HepG2 (cell line): Measurements from ENCODE around the gene CHRNA5. TPM values are rescaled to one million over a fixed set of nuclear protein-coding genes. Genes with fewer than 3 reads are reported as not detected.

Source experiments
- ATAC-seq: fragments of 200-7000 bp; cut with Tn5 transposase; 3 replicates; pipeline ENCODE4 v1.9.1; 2020; ENCODE audit warnings: mild to moderate bottlenecking, moderate library complexity
- BruUV-seq: library from RNA; stranded (reverse); fragments of 400-500 nt; replicated peaks from 2 replicates; lab custom pipeline; 2021; lab: Mats Ljungman, UMichigan
- CTCF ChIA-PET: fragments of 300-600 bp; formaldehyde crosslinking; extraction: SDS; loops from one replicate; lab custom pipeline; 2021; ENCODE audit warnings: low total read pairs, inconsistent platforms, low intra/inter-chr PET ratio; lab: Yijun Ruan, JAX
- POLR2A ChIA-PET: fragments of 350-600 bp; sonication (Branson Sonifier 250); formaldehyde crosslinking; loops from one replicate; lab custom pipeline; 2020; ENCODE audit warnings: antibody characterized with exemption, inconsistent platforms; lab: Yijun Ruan, JAX
- DNase-seq: peaks from one replicate; pipeline ENCODE4 v3.0.0-alpha.2; 2015; ENCODE audit warnings: low spot score
- FAIRE-seq: peaks from 3 replicates; lab custom pipeline; 2011; peaks lifted over from hg19 to GRCh38; lab: Jason Lieb, UNC
- H2AFZ ChIP-seq: one replicate; pipeline ENCODE4 v1.6.1; 2011; ENCODE audit warnings: low read length, inconsistent platforms
- H3K27ac ChIP-seq: fragments of 300-600 bp; 3 replicates; pipeline ENCODE4 v1.8.0; 2011; ENCODE audit warnings: mixed run types, mild to moderate bottlenecking, mixed read lengths, low read length, inconsistent platforms; ENCODE audit not compliant: insufficient read depth; ENCODE audit errors: extremely low read length
- H3K27me3 ChIP-seq, 2 experiments: fragments of 200-600 bp in 1 of 2; 2 replicates in 1 of 2; 3 replicates in 1 of 2; pipeline versions ENCODE4 v1.6.0 to v1.8.0; 2011; ENCODE audit warnings: low read length in 2 of 2, mild to moderate bottlenecking in 2 of 2, moderate library complexity in 2 of 2, inconsistent platforms in 1 of 2; ENCODE audit not compliant: insufficient read depth in 2 of 2, control insufficient read depth in 1 of 2
- H3K36me3 ChIP-seq, 2 experiments: fragments of 200-600 bp in 1 of 2; replicated peaks in 1 of 2; 2 replicates in 1 of 2; 3 replicates in 1 of 2; pipeline versions ENCODE4 v1.5.1 to v1.8.0; 2011; ENCODE audit warnings: low read length in 2 of 2, inconsistent platforms in 1 of 2; ENCODE audit not compliant: insufficient read depth in 2 of 2, control insufficient read depth in 1 of 2
- H3K4me1 ChIP-seq: 2 replicates; pipeline ENCODE4 v1.5.1; 2012; ENCODE audit warnings: low read length, inconsistent platforms; ENCODE audit not compliant: insufficient read depth
- H3K4me2 ChIP-seq: 2 replicates; pipeline ENCODE4 v1.6.0; 2011; ENCODE audit warnings: low read depth, low read length, inconsistent platforms
- H3K4me3 ChIP-seq, 3 experiments: fragments of 200-600 bp in 1 of 3; sonication (generic), shearing (Covaris generic) in 1 of 3; replicated peaks in 1 of 3; 2 replicates each; pipeline ENCODE4 v1.5.1; 2011 to 2016; ENCODE audit warnings: low read length in 3 of 3, inconsistent platforms in 2 of 3, low read depth in 2 of 3, mild to moderate bottlenecking in 2 of 3, control low read depth in 1 of 3, mixed read lengths in 1 of 3; ENCODE audit not compliant: insufficient read depth in 1 of 3
- H3K79me2 ChIP-seq: one replicate; pipeline ENCODE4 v1.6.1; 2011; ENCODE audit warnings: low read length, inconsistent platforms; ENCODE audit not compliant: insufficient read depth
- H3K9ac ChIP-seq: 2 replicates; pipeline ENCODE4 v1.6.0; 2011; ENCODE audit warnings: mild to moderate bottlenecking, low read depth, low read length, inconsistent platforms; ENCODE audit not compliant: insufficient read depth
- H3K9me3 ChIP-seq: 2 replicates; pipeline ENCODE4 v1.5.1; 2012; ENCODE audit warnings: mild to moderate bottlenecking, low read length
- H4K20me1 ChIP-seq: 2 replicates; pipeline ENCODE4 v1.6.0; 2011; ENCODE audit warnings: inconsistent platforms, mild to moderate bottlenecking, low read length, moderate library complexity; ENCODE audit not compliant: insufficient read depth
- ELF3 ChIP-seq: IDR thresholded peaks from 2 replicates; pipeline ENCODE4 v1.6.1; 2016; ENCODE audit warnings: missing genetic modification reagents, missing compliant biosample characterization
- ESRRA ChIP-seq: sonication (generic); formaldehyde crosslinking; IDR thresholded peaks from 2 replicates; pipeline ENCODE4 v1.5.1; 2020; ENCODE audit warnings: mild to moderate bottlenecking, low read depth, missing genetic modification reagents
- GZF1 ChIP-seq: sonication (generic); formaldehyde crosslinking; IDR thresholded peaks from 2 replicates; pipeline ENCODE4 v1.5.1; 2020; ENCODE audit warnings: mild to moderate bottlenecking, missing genetic modification reagents
- NFYB ChIP-seq: sonication (generic); formaldehyde crosslinking; IDR thresholded peaks from 2 replicates; pipeline ENCODE4 v1.4.0; 2020; ENCODE audit warnings: missing genetic modification reagents
- SIX1 ChIP-seq: sonication (generic); formaldehyde crosslinking; IDR thresholded peaks from 2 replicates; pipeline ENCODE4 v1.4.0; 2020; ENCODE audit warnings: missing genetic modification reagents, borderline replicate concordance
- TOE1 ChIP-seq: sonication (generic); formaldehyde crosslinking; IDR thresholded peaks from 2 replicates; pipeline ENCODE4 v1.4.0; 2020; ENCODE audit warnings: mild to moderate bottlenecking, missing genetic modification reagents
- ZNF143 ChIP-seq: sonication (generic); formaldehyde crosslinking; IDR thresholded peaks from 2 replicates; pipeline ENCODE4 v1.4.0; 2020; ENCODE audit warnings: missing genetic modification reagents
- WGBS: methylation state at CpG from one replicate; pipeline ENCODE4 v1.1.6; 2017; ENCODE audit warnings: low lambda C conversion rate; 5-methylcytosine and 5-hydroxymethylcytosine counted together
- in situ Hi-C: cut with HindIII; loops from 2 replicates; pipeline ENCODE4 v1.10.0; 2017; ENCODE audit warnings: low pct_unique_long_range_greater_than_20kb; ENCODE audit not compliant: extremely low pct_ligation_motif_present
- intact Hi-C: fragments of 100-400 bp; cut with micrococcal nuclease; formaldehyde crosslinking; loops from one replicate; pipeline ENCODE4 v1.10.0; 2022; ENCODE audit not compliant: unreplicated experiment
- polyA plus RNA-seq, 8 experiments: library from polyadenylated mRNA; depleted of rRNA in 3 of 8; stranded (reverse) in 7 of 8; unstranded in 1 of 8; fragments of >200 nt; fragmentation: Illumina TruSeq in 4 of 8; extraction: Trizol in 4 of 8; gene quantifications; 2 replicates each; pipeline versions ENCODE4 v1.2.1 to v1.2.3, GENCODE V29; 2011 to 2016; ENCODE audit warnings: low read depth in 4 of 8, missing spikeins in 1 of 8, mixed read lengths in 1 of 8; ENCODE audit not compliant: insufficient read depth in 1 of 8
- total RNA-seq, 5 experiments: library from RNA; depleted of rRNA; stranded (reverse); fragments of >200 nt; fragmentation: Illumina TruSeq; extraction: Trizol; gene quantifications; 2 replicates each; pipeline ENCODE4 v1.2.3, GENCODE V29; 2016; ENCODE audit warnings: low read depth in 1 of 5
- TF ChIP-seq, protein P1 (sequence below): sonication (generic); formaldehyde crosslinking; IDR thresholded peaks from 2 replicates; pipeline ENCODE4 v1.5.0; 2020; ENCODE audit warnings: missing genetic modification reagents
- TF ChIP-seq, protein P2 (sequence below): sonication (generic); formaldehyde crosslinking; IDR thresholded peaks from 2 replicates; pipeline ENCODE4 v1.5.1; 2020; ENCODE audit warnings: mild to moderate bottlenecking, missing genetic modification reagents, borderline replicate concordance
- TF ChIP-seq, protein P3 (sequence below): sonication (generic); formaldehyde crosslinking; IDR thresholded peaks from 2 replicates; pipeline ENCODE4 v1.5.0; 2020; ENCODE audit warnings: mild to moderate bottlenecking, missing genetic modification reagents

Gene CHRNA5
- total and polyA plus RNA-seq, 2 of the 13 experiments (the other 11 are each of a cell fraction or from before 2014, with no cell fraction given), result 3.7 to 10.5 TPM

DNA sequence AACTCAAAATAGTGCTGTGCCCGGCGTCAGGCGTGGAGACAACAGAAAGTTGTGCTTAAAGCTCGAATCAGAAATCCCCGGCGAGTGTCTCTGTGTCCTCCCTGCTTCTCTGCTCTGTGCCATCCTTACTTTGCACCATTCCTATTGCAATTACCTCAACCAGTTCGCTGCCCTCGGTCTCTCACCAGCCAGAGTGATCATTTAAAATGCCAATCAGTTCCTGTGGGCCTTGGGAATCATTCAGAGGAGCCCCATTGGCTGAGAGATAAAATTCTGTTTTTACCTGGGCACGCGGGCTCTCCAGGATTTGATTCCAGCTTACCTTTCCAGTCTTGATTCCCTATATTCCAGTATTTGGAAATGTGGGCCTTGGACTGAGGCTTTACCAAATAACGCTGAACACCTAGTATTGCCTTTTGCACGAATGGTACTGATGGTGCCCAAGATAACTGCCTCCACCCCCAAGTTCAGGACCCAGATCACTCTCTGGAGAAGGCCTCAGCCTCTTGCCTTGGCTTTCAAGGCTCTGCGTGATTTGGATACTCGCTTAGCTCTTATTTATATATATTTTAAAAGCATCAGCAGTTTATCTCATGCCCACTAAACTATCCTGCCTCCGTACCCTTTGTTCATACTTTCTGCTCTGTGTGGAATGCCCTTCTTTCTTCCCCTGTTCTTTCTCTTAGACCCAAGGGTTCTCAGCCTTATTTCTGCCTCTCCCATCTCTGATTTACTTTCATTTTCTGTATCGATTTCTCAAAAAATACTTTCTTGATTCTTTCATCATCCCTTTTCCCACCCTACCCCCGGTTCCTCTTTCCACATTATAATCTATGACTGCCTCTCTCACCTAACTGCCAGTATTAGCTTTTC, 24.2 kb upstream of the CHRNA5 start:
- CTCF ChIA-PET, result no interaction called here
- Histone ChIP-seq H3K9ac (peak overlapping the region; percentile 87), H3K4me1 (peaks cover 25% of the 10 kb centered on the region), H3K36me3 (peaks cover 3 to 24% of the 10 kb centered on the region in 2 experiments), H3K4me3 (peak overlapping the region; percentile 83 to 88 (median 87)), H3K27me3 (no peaks in the 10 kb centered on the region; a peak in 1 of 5 replicates), H2AFZ (no peak overlapping the region), H3K4me2 (peak overlapping the region; percentile 89), H3K79me2 (peaks cover 24% of the 10 kb centered on the region), H4K20me1 (no peaks in the 10 kb centered on the region), H3K9me3 (no peaks in the 10 kb centered on the region), H3K27ac (peak overlapping the region; percentile 94)
- ATAC-seq (peak; percentile 15; the same call in 2 of the 3 replicates), FAIRE-seq (no peak), DNase-seq (no peak)
- 4% methylated on average over 14 of the region's 17 CpGs for WGBS
- TSS peak; percentile 58 for BruUV-seq
- POLR2A ChIA-PET, result interaction anchor here (0.7 to 3.4 kb wide), 9 partner anchors 8 to 410 kb away, joined by 3 to 40 read pairs (median 6); partner anchors contain the start of genes CHRNA5, HYKK, IREB2 and SKIC8
- intact Hi-C loops (loop anchor here (1.0 to 5.0 kb wide), 2 partner anchors 24 to 34 kb away; partner anchors contain the start of genes CHRNA5 and HYKK), in situ Hi-C loops (no loop called here)
- 0 out of 2 replicates have a peak, but pooled peaks have one; percentile 28 for TF ChIP-seq NFYB
- no peak for TF ChIP-seq ELF3
- TF ChIP-seq, protein P1, sequence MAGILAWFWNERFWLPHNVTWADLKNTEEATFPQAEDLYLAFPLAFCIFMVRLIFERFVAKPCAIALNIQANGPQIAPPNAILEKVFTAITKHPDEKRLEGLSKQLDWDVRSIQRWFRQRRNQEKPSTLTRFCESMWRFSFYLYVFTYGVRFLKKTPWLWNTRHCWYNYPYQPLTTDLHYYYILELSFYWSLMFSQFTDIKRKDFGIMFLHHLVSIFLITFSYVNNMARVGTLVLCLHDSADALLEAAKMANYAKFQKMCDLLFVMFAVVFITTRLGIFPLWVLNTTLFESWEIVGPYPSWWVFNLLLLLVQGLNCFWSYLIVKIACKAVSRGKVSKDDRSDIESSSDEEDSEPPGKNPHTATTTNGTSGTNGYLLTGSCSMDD (CRISPR knock-in tag), result no peak
- no peak for TF ChIP-seq ESRRA
- TF ChIP-seq, protein P2, sequence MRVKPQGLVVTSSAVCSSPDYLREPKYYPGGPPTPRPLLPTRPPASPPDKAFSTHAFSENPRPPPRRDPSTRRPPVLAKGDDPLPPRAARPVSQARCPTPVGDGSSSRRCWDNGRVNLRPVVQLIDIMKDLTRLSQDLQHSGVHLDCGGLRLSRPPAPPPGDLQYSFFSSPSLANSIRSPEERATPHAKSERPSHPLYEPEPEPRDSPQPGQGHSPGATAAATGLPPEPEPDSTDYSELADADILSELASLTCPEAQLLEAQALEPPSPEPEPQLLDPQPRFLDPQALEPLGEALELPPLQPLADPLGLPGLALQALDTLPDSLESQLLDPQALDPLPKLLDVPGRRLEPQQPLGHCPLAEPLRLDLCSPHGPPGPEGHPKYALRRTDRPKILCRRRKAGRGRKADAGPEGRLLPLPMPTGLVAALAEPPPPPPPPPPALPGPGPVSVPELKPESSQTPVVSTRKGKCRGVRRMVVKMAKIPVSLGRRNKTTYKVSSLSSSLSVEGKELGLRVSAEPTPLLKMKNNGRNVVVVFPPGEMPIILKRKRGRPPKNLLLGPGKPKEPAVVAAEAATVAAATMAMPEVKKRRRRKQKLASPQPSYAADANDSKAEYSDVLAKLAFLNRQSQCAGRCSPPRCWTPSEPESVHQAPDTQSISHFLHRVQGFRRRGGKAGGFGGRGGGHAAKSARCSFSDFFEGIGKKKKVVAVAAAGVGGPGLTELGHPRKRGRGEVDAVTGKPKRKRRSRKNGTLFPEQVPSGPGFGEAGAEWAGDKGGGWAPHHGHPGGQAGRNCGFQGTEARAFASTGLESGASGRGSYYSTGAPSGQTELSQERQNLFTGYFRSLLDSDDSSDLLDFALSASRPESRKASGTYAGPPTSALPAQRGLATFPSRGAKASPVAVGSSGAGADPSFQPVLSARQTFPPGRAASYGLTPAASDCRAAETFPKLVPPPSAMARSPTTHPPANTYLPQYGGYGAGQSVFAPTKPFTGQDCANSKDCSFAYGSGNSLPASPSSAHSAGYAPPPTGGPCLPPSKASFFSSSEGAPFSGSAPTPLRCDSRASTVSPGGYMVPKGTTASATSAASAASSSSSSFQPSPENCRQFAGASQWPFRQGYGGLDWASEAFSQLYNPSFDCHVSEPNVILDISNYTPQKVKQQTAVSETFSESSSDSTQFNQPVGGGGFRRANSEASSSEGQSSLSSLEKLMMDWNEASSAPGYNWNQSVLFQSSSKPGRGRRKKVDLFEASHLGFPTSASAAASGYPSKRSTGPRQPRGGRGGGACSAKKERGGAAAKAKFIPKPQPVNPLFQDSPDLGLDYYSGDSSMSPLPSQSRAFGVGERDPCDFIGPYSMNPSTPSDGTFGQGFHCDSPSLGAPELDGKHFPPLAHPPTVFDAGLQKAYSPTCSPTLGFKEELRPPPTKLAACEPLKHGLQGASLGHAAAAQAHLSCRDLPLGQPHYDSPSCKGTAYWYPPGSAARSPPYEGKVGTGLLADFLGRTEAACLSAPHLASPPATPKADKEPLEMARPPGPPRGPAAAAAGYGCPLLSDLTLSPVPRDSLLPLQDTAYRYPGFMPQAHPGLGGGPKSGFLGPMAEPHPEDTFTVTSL (CRISPR knock-in tag), result 0 out of 2 replicates have a peak, but pooled peaks have one; percentile 34
- no peak for TF ChIP-seq SIX1
- TF ChIP-seq, protein P3, sequence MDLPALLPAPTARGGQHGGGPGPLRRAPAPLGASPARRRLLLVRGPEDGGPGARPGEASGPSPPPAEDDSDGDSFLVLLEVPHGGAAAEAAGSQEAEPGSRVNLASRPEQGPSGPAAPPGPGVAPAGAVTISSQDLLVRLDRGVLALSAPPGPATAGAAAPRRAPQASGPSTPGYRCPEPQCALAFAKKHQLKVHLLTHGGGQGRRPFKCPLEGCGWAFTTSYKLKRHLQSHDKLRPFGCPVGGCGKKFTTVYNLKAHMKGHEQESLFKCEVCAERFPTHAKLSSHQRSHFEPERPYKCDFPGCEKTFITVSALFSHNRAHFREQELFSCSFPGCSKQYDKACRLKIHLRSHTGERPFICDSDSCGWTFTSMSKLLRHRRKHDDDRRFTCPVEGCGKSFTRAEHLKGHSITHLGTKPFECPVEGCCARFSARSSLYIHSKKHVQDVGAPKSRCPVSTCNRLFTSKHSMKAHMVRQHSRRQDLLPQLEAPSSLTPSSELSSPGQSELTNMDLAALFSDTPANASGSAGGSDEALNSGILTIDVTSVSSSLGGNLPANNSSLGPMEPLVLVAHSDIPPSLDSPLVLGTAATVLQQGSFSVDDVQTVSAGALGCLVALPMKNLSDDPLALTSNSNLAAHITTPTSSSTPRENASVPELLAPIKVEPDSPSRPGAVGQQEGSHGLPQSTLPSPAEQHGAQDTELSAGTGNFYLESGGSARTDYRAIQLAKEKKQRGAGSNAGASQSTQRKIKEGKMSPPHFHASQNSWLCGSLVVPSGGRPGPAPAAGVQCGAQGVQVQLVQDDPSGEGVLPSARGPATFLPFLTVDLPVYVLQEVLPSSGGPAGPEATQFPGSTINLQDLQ (CRISPR knock-in tag), result 0 out of 2 replicates have a peak, but pooled peaks have one; percentile 6
- TF ChIP-seq TOE1, result no peak
- TF ChIP-seq GZF1 (CRISPR knock-in tag), result 0 out of 2 replicates have a peak, but pooled peaks have one; percentile 2
- no peak for TF ChIP-seq ZNF143
